ENCODE measurements around the gene PTDSS2.

The PTDSS2 gene

GRCh38 chr11:494761-495536, 44.9 kb downstream of the PTDSS2 start:
- peak; percentile 80 for DNase-seq

- DNase-seq: no peak
Measured at GRCh38 chr11:495537-495931, 45.5 kb downstream of the PTDSS2 start.

- no peak for DNase-seq
Measured at GRCh38 chr11:496834-497564, 46.9 kb downstream of the PTDSS2 start.

GRCh38 chr11:497565-498296, 47.7 kb downstream of the PTDSS2 start:
- no peak for DNase-seq

GRCh38 chr11:498297-499181, 48.5 kb downstream of the PTDSS2 start:
- DNase-seq: no peak

DNA sequence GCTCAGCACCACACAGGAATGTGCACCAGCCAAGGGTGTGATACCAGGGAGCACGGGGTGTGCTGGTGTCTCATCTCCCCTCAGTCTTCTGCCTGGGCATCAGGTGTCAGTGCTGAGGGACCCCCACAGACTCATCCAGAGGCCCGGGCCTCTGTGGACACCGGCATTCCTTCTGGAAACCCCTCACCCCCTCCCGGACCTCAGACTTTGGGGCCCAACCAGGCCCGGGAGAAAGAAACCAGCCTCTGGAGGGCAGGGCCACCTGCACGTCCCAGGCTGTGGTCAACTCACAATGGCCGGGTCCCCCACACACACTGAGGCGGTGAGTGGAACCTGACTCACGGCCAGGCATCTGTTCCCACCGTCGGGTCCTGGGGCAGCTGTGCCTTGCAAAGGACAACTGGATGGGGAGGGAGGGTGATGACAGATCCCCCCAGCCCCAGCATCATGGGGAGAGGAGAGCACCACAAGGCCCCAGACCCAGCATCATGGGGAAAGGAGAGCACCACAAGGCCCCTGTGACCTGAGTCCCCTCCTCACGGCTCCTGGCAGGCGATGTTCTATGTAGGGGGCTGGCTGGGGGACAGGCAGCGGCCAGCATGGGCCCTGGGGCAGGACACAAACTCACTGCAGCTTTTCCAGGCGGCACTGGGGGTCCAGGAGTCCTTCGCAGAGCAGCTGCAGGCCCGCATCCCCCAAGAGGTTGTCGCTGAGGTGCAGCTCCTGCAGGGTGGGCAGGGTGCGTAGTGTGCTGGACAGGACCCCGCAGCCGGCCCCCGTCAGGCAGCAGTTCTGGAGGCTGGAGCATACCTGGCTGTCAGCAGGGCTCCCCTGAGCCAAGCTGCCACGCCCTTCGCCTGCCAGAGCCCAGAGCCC, 49.4 kb downstream of the PTDSS2 start:
- DNase-seq: no peak

- no peak for DNase-seq
Measured at GRCh38 chr11:501001-501682, 51.1 kb downstream of the PTDSS2 start.

GRCh38 chr11:501683-502287, 51.7 kb downstream of the PTDSS2 start:
- DNase-seq: no peak

- no peak for DNase-seq
Measured at GRCh38 chr11:502288-503178, 52.5 kb downstream of the PTDSS2 start.

DNA sequence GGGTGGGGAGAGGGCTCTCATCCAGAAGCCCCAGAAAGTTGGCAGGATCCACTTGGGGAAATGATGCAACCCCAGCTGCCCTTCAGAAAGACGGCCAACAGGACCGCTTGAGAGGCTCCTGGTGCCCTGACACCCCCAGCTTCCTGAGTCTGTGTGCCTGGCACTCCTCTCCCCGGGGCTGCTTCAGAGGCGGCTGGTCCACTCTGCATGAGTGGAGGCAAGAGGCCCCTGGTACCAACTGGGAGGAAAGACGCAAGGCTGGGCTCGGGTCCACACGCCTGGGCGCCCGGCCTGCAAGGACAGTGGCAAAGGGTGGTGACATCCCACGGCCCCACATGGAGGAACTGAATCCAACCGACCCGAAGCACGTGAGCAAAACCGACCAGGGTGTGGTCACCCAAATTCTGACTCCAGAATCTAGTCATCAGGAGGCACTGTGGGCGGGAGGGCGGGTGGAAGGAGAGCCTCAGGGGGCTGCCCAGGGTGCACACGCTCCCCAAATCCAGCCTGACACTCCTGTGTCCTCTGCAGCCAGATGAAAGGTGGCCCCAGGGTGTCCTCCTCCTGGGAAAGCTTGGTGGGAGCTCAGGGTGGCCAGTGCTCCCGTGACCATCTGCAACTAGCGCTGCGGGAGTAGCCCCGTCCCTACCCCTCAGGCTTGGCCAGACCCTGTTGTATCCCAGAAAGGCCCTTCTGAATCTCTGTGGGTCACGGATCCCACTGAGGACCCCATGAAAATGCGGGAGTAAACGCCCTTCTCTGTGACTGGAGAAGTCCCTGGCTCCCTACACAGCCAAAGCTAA, 53.3 kb downstream of the PTDSS2 start:
- peak; percentile 81 for DNase-seq

GRCh38 chr11:504053-504993, 54.2 kb downstream of the PTDSS2 start:
- DNase-seq: no peak

DNA sequence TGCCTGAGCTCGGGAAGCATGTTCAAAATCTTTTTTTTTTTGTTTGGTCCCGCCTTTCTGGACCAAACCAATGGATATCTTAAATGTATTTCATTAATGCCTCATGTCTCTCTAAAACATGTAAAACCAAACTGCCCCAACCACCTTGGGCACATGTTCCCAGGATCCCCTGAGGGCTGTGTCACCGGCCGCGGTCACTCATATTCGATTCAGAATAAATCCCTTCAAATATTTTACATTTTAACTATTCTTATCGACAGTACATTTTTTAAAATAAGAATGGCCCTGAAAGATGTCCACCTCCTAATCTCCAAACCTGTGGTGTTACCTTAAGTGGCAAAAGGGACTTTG, 54.9 kb downstream of the PTDSS2 start:
- no peak for DNase-seq

DNA sequence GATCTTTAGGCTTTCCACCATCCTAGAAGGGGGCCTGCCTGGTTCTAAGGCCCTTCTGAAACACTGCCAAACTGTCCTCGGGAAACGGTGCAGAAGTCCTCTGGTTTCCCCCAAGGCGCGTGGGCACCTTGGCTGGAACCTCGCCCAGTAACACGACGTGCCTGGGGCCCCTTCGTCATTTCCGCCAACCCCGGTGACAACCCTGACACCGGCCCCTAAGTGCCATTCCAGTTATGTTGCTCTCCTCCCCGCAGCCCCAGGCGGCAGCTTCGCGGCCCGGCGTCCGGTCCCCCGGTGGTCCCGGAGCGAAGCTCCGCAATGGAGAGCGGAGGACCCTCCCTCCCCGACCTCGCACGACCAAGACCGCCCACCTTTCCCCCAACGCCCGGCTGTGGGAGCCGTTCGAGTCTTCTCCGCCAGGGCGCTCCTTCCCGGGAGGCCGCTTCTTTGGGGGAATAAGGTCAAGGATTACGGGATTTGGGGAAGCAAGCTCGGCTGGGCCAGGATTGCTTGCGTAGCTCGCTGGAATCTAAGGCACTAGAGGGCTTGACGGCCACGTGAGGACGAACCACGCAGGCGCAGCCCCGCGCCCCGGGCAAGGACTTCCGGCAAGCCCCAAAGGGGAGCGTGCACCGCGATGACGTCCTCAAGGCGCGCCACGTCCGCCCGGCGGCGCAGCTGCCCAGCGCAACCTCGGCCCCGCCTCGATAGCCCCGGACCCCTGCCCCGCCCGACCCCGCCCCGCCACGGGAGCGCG, 56.3 kb downstream of the PTDSS2 start:
- DNase-seq: peak; percentile 96

- peak; percentile 94 for DNase-seq
Measured at GRCh38 chr11:506995-507726, 57.1 kb downstream of the PTDSS2 start, which contains the start of gene RNH1. Gene RNH1 (minus strand): TSS chr11:507242. CDS start chr11:502162, 5,080 bp downstream.

DNA sequence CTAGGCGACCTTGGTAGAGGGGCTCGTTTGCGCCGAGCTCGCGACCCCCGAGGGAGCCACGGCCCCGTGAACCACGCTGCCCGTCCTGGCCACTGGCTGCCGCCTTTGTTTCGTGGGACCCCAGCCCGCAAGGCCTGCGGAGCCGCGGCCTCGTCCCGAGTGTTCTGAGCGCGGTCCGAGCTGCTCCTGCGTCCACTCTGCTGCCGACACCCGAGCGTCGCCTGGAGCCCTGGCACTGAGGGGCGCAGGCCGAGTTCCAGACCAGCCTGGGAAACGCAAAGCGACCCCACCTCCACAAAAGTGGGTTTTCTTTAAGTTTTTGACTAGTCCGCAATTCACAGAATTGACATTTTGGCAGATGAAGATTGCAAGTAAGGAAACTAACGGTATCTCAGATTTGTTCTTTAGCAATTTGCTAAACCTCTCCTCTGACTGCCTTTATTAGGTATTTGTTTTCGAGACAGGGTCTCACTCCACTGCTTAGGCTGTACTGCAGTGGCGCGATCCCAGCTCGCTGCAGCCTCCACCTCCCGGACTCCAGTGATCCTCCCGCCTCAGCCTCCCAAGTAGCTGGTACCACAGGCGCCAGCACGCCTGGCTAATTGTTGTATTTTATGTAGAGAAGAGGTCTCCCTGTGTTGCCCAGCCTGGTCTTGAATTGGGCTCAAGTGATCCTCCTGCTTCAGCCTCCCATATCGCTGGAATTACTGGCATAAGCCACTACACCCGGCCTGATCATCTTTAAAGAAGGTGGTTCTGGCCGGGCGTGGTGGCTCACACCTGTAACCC, 57.8 kb downstream of the PTDSS2 start:
- no peak for DNase-seq

All from midbrain (tissue), 1 donor.